OCI-LY7 (cell line): ENCODE results near the gene CDH2. TPM values are rescaled to one million over a fixed set of nuclear protein-coding genes. Genes with fewer than 3 reads are reported as not detected.

Experiments used
- Bru-seq: library from RNA; stranded (reverse); fragments of 400-500 nt; gene quantifications from one replicate; lab custom pipeline; 2021; lab: Mats Ljungman, UMichigan
- BruChase-seq, 2 experiments: library from RNA; stranded (reverse); fragments of 400-500 nt; gene quantifications; one replicate each; lab custom pipeline; 2021; lab: Mats Ljungman, UMichigan
- BruUV-seq: library from RNA; stranded (reverse); fragments of 400-500 nt; replicated peaks from 2 replicates; lab custom pipeline; 2021; lab: Mats Ljungman, UMichigan
- CTCF ChIA-PET: fragments of 300-600 bp; sonication (Branson Sonifier 250); formaldehyde crosslinking; loops from one replicate; lab custom pipeline; 2022; ENCODE audit warnings: antibody characterized with exemption; ENCODE audit not compliant: unreplicated experiment; lab: Charles Lee
- POLR2A ChIA-PET: fragments of 300-600 bp; sonication (Branson Sonifier 250); formaldehyde crosslinking; loops from one replicate; lab custom pipeline; 2022; ENCODE audit warnings: antibody characterized with exemption; lab: Charles Lee
- DNase-seq: peaks from one replicate; pipeline ENCODE4 v3.0.0-alpha.2; 2015; ENCODE audit warnings: low spot score
- H2AFZ ChIP-seq: fragments of 200-600 bp; sonication (generic), shearing (Covaris generic); 2 replicates; pipeline ENCODE4 v1.6.1; 2014; ENCODE audit warnings: mild to moderate bottlenecking, antibody characterized with exemption, low read length, moderate library complexity
- H3K27ac ChIP-seq: fragments of 200-600 bp; sonication (generic); 2 replicates; pipeline ENCODE4 v1.5.1; 2014; ENCODE audit warnings: mixed run types, low read depth, mild to moderate bottlenecking, moderate library complexity, low read length, inconsistent platforms; ENCODE audit not compliant: poor library complexity, severe bottlenecking
- H3K36me3 ChIP-seq: fragments of 200-600 bp; sonication (generic); 2 replicates; pipeline ENCODE4 v1.6.1; 2014; ENCODE audit warnings: mild to moderate bottlenecking, antibody characterized with exemption, low read length, moderate library complexity, mixed read lengths; ENCODE audit not compliant: insufficient read depth
- H3K4me1 ChIP-seq: fragments of 200-600 bp; sonication (generic); 2 replicates; pipeline ENCODE4 v1.5.1; 2014; ENCODE audit warnings: mild to moderate bottlenecking, low read length; ENCODE audit not compliant: insufficient read depth, poor library complexity, severe bottlenecking
- H3K4me2 ChIP-seq: fragments of 200-600 bp; sonication (generic); 2 replicates; pipeline ENCODE4 v1.6.1; 2014; ENCODE audit warnings: mild to moderate bottlenecking, low read length
- H3K4me3 ChIP-seq: fragments of 200-600 bp; sonication (generic); 2 replicates; pipeline ENCODE4 v1.5.1; 2014; ENCODE audit warnings: mild to moderate bottlenecking, low read depth, low read length; ENCODE audit not compliant: poor library complexity, severe bottlenecking
- H3K79me2 ChIP-seq: fragments of 200-600 bp; sonication (generic); 2 replicates; pipeline ENCODE4 v1.6.1; 2016; ENCODE audit warnings: low read depth, mild to moderate bottlenecking, low read length, moderate library complexity, mixed read lengths; ENCODE audit not compliant: insufficient read depth
- H3K9me2 ChIP-seq: fragments of 200-600 bp; sonication (generic); 2 replicates; pipeline ENCODE4 v1.6.1; 2016; ENCODE audit warnings: mild to moderate bottlenecking, low read length, mixed read lengths; ENCODE audit not compliant: insufficient read depth
- H3K9me3 ChIP-seq: fragments of 200-600 bp; sonication (generic); 2 replicates; pipeline ENCODE4 v1.6.1; 2014; ENCODE audit warnings: mild to moderate bottlenecking, mixed run types, low read length, mixed read lengths
- H4K20me1 ChIP-seq: fragments of 200-600 bp; sonication (generic); 2 replicates; pipeline ENCODE4 v1.6.1; 2014; ENCODE audit warnings: mild to moderate bottlenecking, antibody characterized with exemption, low read length, moderate library complexity, mixed read lengths; ENCODE audit not compliant: insufficient read depth
- EZH2phosphoT487 ChIP-seq: fragments of 200-600 bp; sonication (generic); IDR thresholded peaks from 2 replicates; pipeline ENCODE4 v1.6.1; 2018; ENCODE audit warnings: low read depth, borderline replicate concordance, mild to moderate bottlenecking, mixed run types, antibody characterized with exemption, low read length, moderate library complexity, mixed read lengths
- intact Hi-C: fragments of 100-400 bp; cut with micrococcal nuclease; formaldehyde crosslinking; loops from one replicate; pipeline ENCODE4 v1.10.0; 2022; ENCODE audit not compliant: unreplicated experiment
- long read RNA-seq: library from polyadenylated mRNA; stranded (forward); transcript quantifications from one replicate; pipeline ENCODE4 v2.0.0, GENCODE V29; 2022
- total RNA-seq, 2 experiments: library from RNA; depleted of rRNA in 1 of 2; stranded (reverse); fragments of >200 nt in 1 of 2; shearing (Covaris generic) in 1 of 2; gene quantifications; 2 replicates each; pipeline ENCODE4 v1.2.3, GENCODE V29; 2014 to 2022
- TF ChIP-seq, protein P1 (sequence below): fragments of 200-600 bp; sonication (generic); conservative IDR thresholded peaks from 2 replicates; pipeline ENCODE4 v1.5.1; 2014; ENCODE audit warnings: mild to moderate bottlenecking, antibody characterized with exemption, low read length, moderate library complexity, mixed read lengths

Gene CDH2
- total RNA-seq (2014; rRNA removed; shearing (Covaris generic)): not detected in 2 replicates
- total RNA-seq (2022): not detected in 2 replicates
- percentile 6 among the genes with signal in this experiment for Bru-seq, nascent RNA
- not detected for BruChase-seq, experiment 1, labeled RNA remaining after a 6-hour chase
- percentile 1 among the genes with signal in this experiment for BruChase-seq, experiment 2, labeled RNA remaining after a 2-hour chase
- long read RNA-seq: 0 reads

DNA sequence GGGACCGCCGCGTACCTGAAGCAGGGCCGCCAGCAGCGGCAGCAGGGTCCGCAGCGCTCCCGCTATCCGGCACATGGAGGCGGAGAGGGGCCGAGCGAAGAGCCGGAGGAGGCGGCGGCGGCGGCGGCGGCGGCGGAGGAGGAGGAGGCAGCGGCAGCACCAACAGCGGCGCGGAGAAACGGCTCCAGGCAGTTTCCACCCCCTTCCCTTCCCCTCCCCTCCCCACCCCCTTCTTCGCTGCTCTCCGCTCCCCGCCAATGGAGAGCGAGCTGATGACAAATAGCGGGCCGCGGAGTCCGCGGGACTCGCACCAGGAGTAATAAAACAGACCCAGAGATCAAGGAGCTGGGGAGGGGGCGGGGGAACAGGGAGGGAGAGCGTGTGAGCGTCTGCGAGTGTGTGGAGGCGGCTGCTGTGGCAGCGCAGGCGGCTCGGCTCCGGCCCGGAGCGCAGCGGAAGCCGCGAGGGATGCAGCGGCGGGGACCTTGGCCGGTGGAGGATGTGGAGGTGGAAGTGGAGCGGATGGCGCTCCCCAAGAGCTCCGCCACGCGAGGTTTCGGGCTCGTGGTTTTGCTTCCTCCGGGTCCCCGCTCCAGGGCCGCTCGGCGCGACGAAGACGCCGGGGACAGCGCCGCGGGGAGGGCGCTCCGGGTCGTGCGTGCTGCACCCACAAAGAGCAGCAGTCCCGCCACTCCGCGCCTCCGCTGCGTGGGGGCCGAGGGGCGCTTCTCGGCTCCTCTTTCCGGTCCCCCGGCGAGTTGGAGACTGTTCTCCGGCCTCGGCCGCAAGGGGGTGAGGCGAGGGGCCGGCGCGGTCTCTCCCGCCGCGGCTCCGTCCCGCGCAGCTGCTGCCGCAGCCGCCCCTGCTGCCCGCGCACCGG is at the start of gene CDH2:
Gene CDH2 (minus strand): TSS at position 183 of the 880 bp plus-strand sequence. CDS start 108 bp downstream, at position 75.
- CTCF ChIA-PET: no interaction called here

DNA sequence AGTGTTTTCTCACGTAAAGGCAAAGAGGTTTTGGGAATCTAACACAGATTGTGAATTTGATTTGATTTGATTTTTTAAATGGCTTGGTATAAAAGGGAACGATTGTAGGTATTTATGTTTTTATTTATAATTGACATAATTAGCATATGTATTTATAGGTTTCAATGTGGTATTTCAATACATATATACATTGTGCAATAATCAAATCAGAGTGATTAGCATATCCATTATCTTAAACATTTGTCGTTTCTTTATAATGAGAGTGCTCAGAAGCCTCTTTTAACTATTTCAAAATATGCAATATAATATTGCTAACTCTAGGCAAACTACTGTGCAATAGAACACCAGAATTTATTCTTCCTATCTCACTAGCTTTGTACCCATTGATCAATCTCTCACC is 35.1 kb upstream of the CDH2 start:
- no peaks in the 10 kb centered on the region for H3K9me3 ChIP-seq
- H3K27ac ChIP-seq: no peak overlapping the region
- DNase-seq: no peak
- no peaks in the 10 kb centered on the region for H3K79me2 ChIP-seq
- H3K9me2 ChIP-seq: no peaks in the 10 kb centered on the region
- intact Hi-C loops: no loop called here
- ChIA-PET CTCF (no interaction called here), POLR2A (no interaction called here)
- H3K36me3 ChIP-seq: no peaks in the 10 kb centered on the region
- TF ChIP-seq, protein P1, sequence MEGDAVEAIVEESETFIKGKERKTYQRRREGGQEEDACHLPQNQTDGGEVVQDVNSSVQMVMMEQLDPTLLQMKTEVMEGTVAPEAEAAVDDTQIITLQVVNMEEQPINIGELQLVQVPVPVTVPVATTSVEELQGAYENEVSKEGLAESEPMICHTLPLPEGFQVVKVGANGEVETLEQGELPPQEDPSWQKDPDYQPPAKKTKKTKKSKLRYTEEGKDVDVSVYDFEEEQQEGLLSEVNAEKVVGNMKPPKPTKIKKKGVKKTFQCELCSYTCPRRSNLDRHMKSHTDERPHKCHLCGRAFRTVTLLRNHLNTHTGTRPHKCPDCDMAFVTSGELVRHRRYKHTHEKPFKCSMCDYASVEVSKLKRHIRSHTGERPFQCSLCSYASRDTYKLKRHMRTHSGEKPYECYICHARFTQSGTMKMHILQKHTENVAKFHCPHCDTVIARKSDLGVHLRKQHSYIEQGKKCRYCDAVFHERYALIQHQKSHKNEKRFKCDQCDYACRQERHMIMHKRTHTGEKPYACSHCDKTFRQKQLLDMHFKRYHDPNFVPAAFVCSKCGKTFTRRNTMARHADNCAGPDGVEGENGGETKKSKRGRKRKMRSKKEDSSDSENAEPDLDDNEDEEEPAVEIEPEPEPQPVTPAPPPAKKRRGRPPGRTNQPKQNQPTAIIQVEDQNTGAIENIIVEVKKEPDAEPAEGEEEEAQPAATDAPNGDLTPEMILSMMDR: no peak
- TF ChIP-seq EZH2phosphoT487: no peak
- no peaks in the 10 kb centered on the region for H3K4me1 ChIP-seq
- H3K4me3 ChIP-seq: no peak overlapping the region
- BruUV-seq: no TSS peak
- H4K20me1 ChIP-seq: no peaks in the 10 kb centered on the region
- no peak overlapping the region for H3K4me2 ChIP-seq
- no peak overlapping the region for H2AFZ ChIP-seq

More for the DNA sequence above, at the start of gene CDH2:
- POLR2A ChIA-PET: no interaction called here
- Histone ChIP-seq H2AFZ (no peak within 1 kb of the TSS), H3K4me3 (no peak within 1 kb of the TSS), H3K9me3 (no peaks in the 10 kb centered on the region), H3K4me2 (no peak within 1 kb of the TSS), H4K20me1 (no peaks in the 10 kb centered on the region), H3K36me3 (no peaks in the 10 kb centered on the region), H3K79me2 (no peaks in the 10 kb centered on the region), H3K4me1 (no peaks in the 10 kb centered on the region), H3K27ac (no peak within 1 kb of the TSS), H3K9me2 (no peaks in the 10 kb centered on the region)
- intact Hi-C loops: no loop called here
- DNase-seq: no peak
- BruUV-seq: no TSS peak
- no peak for TF ChIP-seq EZH2phosphoT487
- TF ChIP-seq, protein P1: no peak
